Smooth muscle cell (in vitro differentiated cells): ENCODE measurements around the gene STN1. TPM values are rescaled to one million over a fixed set of nuclear protein-coding genes. Genes with fewer than 3 reads are reported as not detected.

ENCODE experiments used
- DNase-seq: peaks from one replicate; lab custom pipeline; 2025; ENCODE audit not compliant: unreplicated experiment; lab: John Stamatoyannopoulos, UW
- H2AFZ ChIP-seq: fragments of 200-600 bp; sonication (generic); 2 replicates; pipeline ENCODE4 v1.6.0; 2016; ENCODE audit warnings: antibody characterized with exemption, low read depth, mild to moderate bottlenecking
- H3F3A ChIP-seq: fragments of 200-600 bp; sonication (generic); 2 replicates; pipeline ENCODE4 v1.6.0; 2017; ENCODE audit warnings: antibody characterized with exemption, low read depth
- H3K27ac ChIP-seq: fragments of 200-600 bp; sonication (generic); 2 replicates; pipeline ENCODE4 v1.5.1; 2016; ENCODE audit warnings: low read depth, mild to moderate bottlenecking
- H3K27me3 ChIP-seq: fragments of 200-600 bp; sonication (generic); 2 replicates; pipeline ENCODE4 v1.6.1; 2016; ENCODE audit warnings: low read depth, mild to moderate bottlenecking
- H3K36me3 ChIP-seq: fragments of 200-600 bp; sonication (generic); 2 replicates; pipeline ENCODE4 v1.5.1; 2016; ENCODE audit warnings: low read depth
- H3K4me1 ChIP-seq: fragments of 200-600 bp; sonication (generic); 2 replicates; pipeline ENCODE4 v1.5.1; 2016; ENCODE audit warnings: low read depth
- H3K4me2 ChIP-seq: fragments of 200-600 bp; sonication (generic); 2 replicates; pipeline ENCODE4 v1.6.0; 2016; ENCODE audit warnings: mild to moderate bottlenecking
- H3K4me3 ChIP-seq: fragments of 200-600 bp; sonication (generic); 2 replicates; pipeline ENCODE4 v1.5.1; 2016; ENCODE audit warnings: mild to moderate bottlenecking
- H3K79me2 ChIP-seq: fragments of 200-600 bp; sonication (generic); 2 replicates; pipeline ENCODE4 v1.6.0; 2016; ENCODE audit warnings: low read depth, mild to moderate bottlenecking
- H3K9ac ChIP-seq: fragments of 200-600 bp; sonication (generic); 2 replicates; pipeline ENCODE4 v1.6.0; 2016; ENCODE audit warnings: low read depth
- H3K9me3 ChIP-seq: fragments of 200-600 bp; sonication (generic); replicated peaks from 2 replicates; pipeline ENCODE4 v1.5.1; 2016; ENCODE audit warnings: low read depth
- H4K20me1 ChIP-seq: fragments of 200-600 bp; sonication (generic); 2 replicates; pipeline ENCODE4 v1.6.0; 2016; ENCODE audit warnings: low read depth
- CTCF ChIP-seq: fragments of 200-600 bp; sonication (generic); IDR thresholded peaks from 2 replicates; pipeline ENCODE4 v1.5.1; 2017; ENCODE audit warnings: borderline replicate concordance, mild to moderate bottlenecking, antibody characterized with exemption; ENCODE audit not compliant: insufficient read depth, poor library complexity, severe bottlenecking
- WGBS: methylation state at CpG from one replicate; pipeline ENCODE4 v1.1.7; 2016; ENCODE audit warnings: low lambda C conversion rate; 5-methylcytosine and 5-hydroxymethylcytosine counted together
- polyA plus RNA-seq: library from polyadenylated mRNA; unstranded; fragments of >200 nt; fragmentation: Nextera tagmentation; extraction: Ambion mirVana; gene quantifications from 2 replicates; pipeline ENCODE4 v1.2.1, GENCODE V29; 2016
- total RNA-seq: library from RNA; depleted of rRNA; stranded (reverse); fragments of >200 nt; gene quantifications from 2 replicates; pipeline ENCODE4 v1.2.3, GENCODE V29; 2014

Gene STN1
- total and polyA plus RNA-seq, 2 experiments from 2014 or later = 34.9 to 38.6 TPM

GRCh38 chr10:103882285-103883007 lies 35.5 kb downstream of the STN1 start:
- Histone ChIP-seq H3K9ac (no peak overlapping the region), H3K4me1 (no peaks in the 10 kb centered on the region), H2AFZ (no peak overlapping the region), H3K79me2 (no peaks in the 10 kb centered on the region), H3K36me3 (no peaks in the 10 kb centered on the region), H3K4me3 (no peak overlapping the region), H3K27ac (peak overlapping the region; percentile 63), H3K9me3 (no peaks in the 10 kb centered on the region), H4K20me1 (no peaks in the 10 kb centered on the region), H3K27me3 (no peaks in the 10 kb centered on the region), H3K4me2 (no peak overlapping the region), H3F3A (peaks cover 6% of the 10 kb centered on the region)
- WGBS = 88% methylated on average over 8 of the region's 8 CpGs
- DNase-seq = no peak
- no peak for TF ChIP-seq CTCF

GRCh38 chr10:103881416-103882284 lies 36.3 kb downstream of the STN1 start:
- no peak for TF ChIP-seq CTCF
- no peaks in the 10 kb centered on the region for H3K79me2 ChIP-seq
- H3F3A ChIP-seq = peaks cover 6% of the 10 kb centered on the region
- no peaks in the 10 kb centered on the region for H3K4me1 ChIP-seq
- no peak for DNase-seq
- no peak overlapping the region for H2AFZ ChIP-seq
- H3K4me3 ChIP-seq = no peak overlapping the region
- H3K27me3 ChIP-seq = no peaks in the 10 kb centered on the region
- H3K36me3 ChIP-seq = no peaks in the 10 kb centered on the region
- peak overlapping the region; percentile 63 for H3K27ac ChIP-seq
- WGBS = 69% methylated on average over 15 of the region's 15 CpGs
- H3K9ac ChIP-seq = no peak overlapping the region
- H3K4me2 ChIP-seq = no peak overlapping the region
- H4K20me1 ChIP-seq = no peaks in the 10 kb centered on the region
- no peaks in the 10 kb centered on the region for H3K9me3 ChIP-seq

- Histone ChIP-seq H2AFZ (no peak overlapping the region), H3F3A (peaks cover 6% of the 10 kb centered on the region), H3K9me3 (no peaks in the 10 kb centered on the region), H3K36me3 (no peaks in the 10 kb centered on the region), H4K20me1 (no peaks in the 10 kb centered on the region), H3K4me3 (no peak overlapping the region), H3K79me2 (no peaks in the 10 kb centered on the region), H3K27ac (no peak overlapping the region), H3K27me3 (no peaks in the 10 kb centered on the region), H3K9ac (no peak overlapping the region), H3K4me2 (no peak overlapping the region), H3K4me1 (no peaks in the 10 kb centered on the region)
- over 99% methylated on average over 7 of the region's 7 CpGs for WGBS
- TF ChIP-seq CTCF = no peak
- no peak for DNase-seq
Observed at GRCh38 chr10:103879831-103880230, 38.2 kb downstream of the STN1 start.
